GM12892 (cell line): ENCODE data around the gene WNT16.
A peak's percentile ranks its signal among the peaks of the same experiment; 100 is the strongest.
"Not testable (repeated sequence)": the region's sequence is repeated elsewhere in the genome, so short reads cannot be mapped to it uniquely, and the experiment has no call there.

ENCODE experiments used
- DNase-seq: peaks from one replicate; pipeline ENCODE4 v3.0.0; 2011; ENCODE audit not compliant: insufficient read length
- FAIRE-seq: peaks from 2 replicates; lab custom pipeline; 2011; peaks lifted over from hg19 to GRCh38; lab: Jason Lieb, UNC
- POLR2A ChIP-seq: IDR thresholded peaks from 2 replicates; pipeline ENCODE4 v1.6.1; 2011; ENCODE audit warnings: low read depth, low read length, control low read depth
- POLR2AphosphoS5 ChIP-seq: IDR thresholded peaks from 2 replicates; pipeline ENCODE4 v1.6.1; 2011; ENCODE audit warnings: low read depth, low read length, control low read depth
- TAF1 ChIP-seq: IDR thresholded peaks from 2 replicates; pipeline ENCODE4 v1.6.1; 2011; ENCODE audit warnings: low read depth, mild to moderate bottlenecking, control low read depth, low read length, borderline replicate concordance

The WNT16 gene

DNA sequence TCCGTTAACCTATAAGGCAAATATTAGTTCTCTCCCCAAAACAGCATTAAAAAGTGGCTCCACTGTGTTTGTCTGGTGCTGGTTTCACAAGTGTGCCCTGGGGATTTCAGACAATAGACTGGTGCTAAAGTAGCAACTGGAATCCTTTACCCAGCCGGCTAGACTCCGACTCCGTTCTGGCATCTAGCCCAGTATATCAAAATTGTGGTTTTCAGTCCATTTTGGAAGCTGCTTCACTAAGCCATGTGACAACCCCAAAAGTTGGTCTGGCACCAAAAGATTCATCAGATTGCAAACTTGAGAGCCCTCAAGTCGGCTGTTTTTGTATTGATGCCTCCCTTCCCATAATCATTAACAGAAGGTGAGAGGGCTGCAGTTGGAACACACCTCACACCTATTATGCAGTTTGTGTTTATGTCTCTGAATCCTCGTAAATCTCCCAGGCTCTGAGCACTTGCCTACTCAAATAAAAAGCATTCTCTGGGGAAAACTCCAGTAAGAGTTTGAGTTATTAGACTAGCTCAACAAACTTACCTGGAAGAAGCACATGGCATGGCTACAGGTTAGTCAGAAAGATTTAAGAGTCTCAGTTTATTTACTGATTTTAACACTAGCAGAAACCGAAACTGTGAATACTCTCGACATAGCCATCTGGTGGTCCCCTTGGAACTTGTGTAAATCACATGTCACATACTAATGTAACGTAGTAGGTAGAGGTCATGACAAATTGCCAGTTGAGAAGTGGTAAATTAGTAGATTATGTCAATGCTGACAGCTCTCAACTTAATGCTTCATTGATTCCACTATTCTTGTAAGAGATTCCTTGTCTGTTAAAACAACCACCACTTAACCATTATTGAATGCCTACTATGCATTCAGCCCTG lies 14.8 kb upstream of the WNT16 start:
- DNase-seq (no peak), FAIRE-seq (no peak)
- TF ChIP-seq TAF1 (no peak), POLR2AphosphoS5 (no peak), POLR2A (no peak)

DNA sequence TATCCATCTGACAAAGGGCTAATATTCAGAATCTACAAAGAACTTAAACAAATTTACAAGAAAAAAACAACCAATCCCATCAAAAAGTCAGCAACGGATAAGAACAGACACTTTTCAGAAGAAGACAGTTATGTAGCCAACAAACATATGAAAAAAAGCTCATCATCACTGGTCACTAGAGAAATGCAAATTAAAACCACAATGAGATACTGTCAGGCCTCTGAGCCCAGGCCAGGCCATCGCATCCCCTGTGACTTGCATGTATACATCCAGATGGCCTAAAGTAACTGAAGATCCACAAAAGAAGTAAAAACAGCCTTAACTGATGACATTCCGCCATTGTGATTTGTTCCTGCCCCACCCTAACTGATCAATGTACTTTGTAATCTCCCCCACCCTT lies 13.6 kb upstream of the WNT16 start:
- DNase-seq, FAIRE-seq: not testable (repeated sequence)

DNA sequence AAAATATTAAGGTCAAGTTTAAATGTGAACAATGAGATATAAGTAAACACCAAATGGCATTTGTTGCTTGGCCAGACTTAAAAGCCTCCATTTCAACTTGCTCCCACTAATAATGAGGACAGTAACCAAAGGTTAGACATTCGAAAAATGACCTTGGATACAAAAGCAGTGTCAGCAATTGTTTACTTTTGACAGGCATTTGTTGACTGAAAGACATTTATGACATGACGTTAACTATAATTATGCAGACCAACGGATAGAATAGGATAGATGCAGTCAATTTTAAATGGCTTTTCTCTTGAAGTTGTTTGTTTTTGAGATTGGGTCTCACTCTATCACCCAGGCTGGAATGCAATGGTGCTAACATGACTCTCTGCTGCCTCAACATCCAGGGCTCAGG lies 6.3 kb upstream of the WNT16 start:
- DNase-seq (no peak), FAIRE-seq (no peak)
- TF ChIP-seq POLR2A (no peak), POLR2AphosphoS5 (no peak), TAF1 (no peak)

DNA sequence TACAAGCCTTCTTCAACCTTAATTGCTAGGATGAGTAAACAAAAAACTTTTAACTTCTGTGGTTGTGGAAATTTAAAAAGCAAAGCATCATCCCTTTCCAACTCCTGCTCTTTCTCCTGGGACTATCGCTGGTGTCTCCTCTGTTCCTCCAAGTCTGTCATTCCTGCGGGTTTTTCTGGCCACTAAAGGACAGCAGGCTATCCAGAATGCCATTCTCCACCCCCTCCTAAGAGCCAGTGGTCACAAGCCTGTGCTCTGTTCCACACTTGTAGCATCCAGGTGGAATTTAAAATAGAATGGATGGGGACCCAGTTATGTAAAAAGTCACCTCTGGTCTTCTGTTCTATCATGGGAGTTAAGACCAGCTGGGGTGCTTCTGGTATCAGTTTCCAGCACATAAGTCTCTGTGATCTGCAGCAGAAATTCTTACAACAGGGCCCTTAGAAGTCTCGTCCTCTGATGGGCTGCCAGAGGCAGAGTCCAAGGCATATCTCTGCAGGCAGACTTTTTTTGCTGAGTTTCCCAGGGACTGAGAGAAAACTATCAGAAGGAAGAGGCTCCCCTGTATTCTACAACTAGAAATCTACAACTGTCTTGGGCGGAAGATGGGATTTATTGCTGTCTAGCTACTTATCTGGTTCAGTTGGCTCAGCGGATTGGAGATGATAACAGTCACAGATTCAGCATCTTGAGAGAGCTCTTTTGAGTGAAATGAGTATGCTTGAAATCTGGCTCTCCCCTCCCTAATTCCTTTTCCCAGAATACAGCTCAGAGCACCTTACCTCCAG lies 5.1 kb upstream of the WNT16 start:
- no peak for FAIRE-seq
- TF ChIP-seq POLR2AphosphoS5 (no peak), TAF1 (no peak), POLR2A (no peak)
- DNase-seq = no peak

DNA sequence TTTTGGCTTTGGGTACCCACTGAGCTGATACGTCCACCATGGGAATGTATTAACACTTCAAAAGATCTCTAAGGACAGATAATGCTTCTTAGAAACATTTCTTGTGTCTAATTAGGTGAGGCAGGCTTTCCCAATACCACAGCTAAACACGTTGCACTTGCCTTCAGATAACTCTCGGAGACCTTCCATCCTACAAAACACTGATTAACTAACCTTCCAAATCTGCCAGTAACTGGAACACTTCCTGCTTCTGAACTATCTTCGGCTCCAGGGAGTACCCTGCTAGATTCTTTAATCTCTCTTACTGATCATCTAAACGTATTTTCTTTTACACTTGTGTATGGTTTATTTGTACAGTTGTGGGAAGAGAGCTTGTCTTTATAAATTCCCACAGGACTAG lies 1.1 kb upstream of the WNT16 start:
- no peak for TF ChIP-seq POLR2AphosphoS5
- TF ChIP-seq TAF1 = no peak
- TF ChIP-seq POLR2A = no peak
- FAIRE-seq (no peak), DNase-seq (no peak)

DNA sequence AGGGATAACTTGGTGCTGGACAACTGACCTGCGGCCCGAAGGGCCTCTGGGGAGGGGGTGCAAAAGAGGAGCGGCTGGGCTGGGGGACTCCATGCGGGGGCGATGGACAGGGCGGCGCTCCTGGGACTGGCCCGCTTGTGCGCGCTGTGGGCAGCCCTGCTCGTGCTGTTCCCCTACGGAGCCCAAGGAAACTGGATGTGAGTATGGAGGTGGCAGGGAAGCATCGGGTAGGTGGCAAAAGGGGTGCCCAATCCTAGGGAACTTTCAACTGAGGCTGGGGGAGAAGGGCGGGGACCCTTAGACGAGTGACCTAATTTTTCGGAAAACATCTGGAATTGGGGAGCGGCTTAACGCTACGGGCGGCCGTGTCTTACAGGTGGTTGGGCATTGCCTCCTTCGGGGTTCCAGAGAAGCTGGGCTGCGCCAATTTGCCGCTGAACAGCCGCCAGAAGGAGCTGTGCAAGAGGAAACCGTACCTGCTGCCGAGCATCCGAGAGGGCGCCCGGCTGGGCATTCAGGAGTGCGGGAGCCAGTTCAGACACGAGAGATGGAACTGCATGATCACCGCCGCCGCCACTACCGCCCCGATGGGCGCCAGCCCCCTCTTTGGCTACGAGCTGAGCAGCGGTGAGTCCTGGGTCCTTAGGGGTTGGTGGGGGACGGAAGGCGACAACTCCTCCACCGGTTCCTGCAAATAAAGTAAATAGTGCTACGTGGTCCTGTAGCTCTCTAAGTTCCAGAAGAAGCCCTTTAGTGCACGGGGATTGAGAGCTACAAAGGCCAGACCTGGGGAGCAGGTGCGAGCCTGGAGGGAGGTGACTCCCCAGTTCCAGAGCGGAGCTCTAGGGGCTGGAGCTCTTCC lies 622 bp downstream of the WNT16 start:
- TF ChIP-seq POLR2AphosphoS5 (no peak), TAF1 (no peak), POLR2A (no peak)
- no peak for FAIRE-seq
- no peak for DNase-seq

DNA sequence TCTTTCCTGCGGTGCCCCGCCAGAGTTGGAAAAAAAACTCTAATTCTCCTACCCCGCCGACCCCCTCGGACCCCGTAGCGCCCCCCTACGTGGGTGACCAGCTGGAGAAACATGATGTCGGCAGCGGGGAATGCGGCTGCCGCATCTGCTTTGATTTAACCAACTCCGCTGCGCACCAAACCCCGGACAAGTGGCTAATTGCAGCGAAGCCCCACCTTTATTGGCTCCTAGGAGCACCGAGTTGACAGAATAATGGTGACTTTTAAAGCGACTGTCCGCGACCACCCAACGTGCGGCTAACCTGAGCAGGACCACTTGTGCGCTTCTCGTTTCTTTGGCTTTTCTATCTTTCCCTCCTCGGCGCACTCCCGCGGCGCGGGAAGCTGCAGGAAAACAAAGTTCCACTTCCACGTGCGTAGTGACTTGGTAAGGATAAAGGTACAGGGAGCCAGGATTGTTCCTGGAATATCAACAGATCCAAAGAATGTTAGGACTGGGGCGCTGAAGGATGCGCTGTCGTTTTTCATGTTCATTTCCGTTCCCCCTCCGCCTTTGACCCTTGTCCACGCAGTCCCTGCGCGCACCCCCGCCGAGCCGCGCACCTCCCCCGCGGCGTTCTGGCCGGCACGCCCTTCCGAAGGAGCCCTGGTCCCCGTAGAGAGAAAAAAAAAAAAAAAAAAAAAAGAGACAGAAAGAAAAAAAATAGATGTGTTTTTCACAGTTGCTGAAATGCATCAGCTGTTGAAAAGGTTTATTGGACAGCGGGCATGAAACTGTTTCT lies 1.4 kb downstream of the WNT16 start:
- no peak for FAIRE-seq
- TF ChIP-seq POLR2A = no peak
- no peak for TF ChIP-seq POLR2AphosphoS5
- TF ChIP-seq TAF1 = no peak
- no peak for DNase-seq

DNA sequence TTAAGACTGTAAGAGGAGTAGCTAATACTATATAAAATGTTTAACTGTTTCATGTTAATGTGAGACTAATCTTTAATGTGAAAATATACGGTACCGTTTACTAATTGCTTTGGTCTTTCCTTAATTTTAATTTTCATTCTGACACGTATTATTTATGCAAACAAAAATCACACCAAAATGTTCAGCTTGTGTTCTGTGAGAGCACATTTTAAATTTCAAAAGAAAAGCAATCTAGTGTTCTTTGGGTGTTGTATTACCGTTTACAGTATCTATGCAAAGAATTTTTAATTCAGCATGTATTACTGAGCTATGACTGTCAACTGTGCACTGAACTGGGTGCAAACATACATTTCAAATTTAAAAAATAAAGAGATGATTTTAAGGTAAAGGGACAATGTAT lies 2.2 kb downstream of the WNT16 start:
- DNase-seq (no peak), FAIRE-seq (no peak)
- TF ChIP-seq POLR2AphosphoS5 (no peak), TAF1 (no peak)

DNA sequence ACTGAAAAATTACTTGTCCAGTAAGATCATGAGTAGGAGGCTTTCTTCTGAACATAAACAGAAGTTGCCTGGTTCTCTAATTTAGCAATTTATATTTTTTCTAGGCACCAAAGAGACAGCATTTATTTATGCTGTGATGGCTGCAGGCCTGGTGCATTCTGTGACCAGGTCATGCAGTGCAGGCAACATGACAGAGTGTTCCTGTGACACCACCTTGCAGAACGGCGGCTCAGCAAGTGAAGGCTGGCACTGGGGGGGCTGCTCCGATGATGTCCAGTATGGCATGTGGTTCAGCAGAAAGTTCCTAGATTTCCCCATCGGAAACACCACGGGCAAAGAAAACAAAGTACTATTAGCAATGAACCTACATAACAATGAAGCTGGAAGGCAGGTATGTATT lies 2.8 kb downstream of the WNT16 start:
- no peak for FAIRE-seq
- TF ChIP-seq TAF1 (no peak), POLR2A (no peak), POLR2AphosphoS5 (no peak)
- no peak for DNase-seq

DNA sequence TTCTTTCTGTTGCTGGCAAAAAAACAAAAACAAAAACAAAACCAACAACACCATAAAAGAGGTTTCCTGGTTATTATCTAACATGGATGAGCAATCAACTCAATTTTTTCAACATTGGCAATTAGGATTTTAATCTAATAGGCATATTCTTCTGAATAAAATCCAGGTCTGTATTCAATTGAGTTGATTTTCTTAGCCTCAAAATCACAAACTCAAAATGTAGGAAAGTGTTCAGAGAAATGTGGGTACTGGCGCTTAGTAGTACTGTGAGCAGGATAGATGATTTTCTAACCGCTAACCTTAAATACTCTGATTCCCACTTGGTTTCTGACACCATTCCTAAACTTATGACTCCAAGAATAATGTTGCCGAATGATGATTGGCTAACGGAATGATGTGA lies 5.6 kb downstream of the WNT16 start:
- TF ChIP-seq POLR2AphosphoS5 = no peak
- no peak for TF ChIP-seq POLR2A
- FAIRE-seq = no peak

DNA sequence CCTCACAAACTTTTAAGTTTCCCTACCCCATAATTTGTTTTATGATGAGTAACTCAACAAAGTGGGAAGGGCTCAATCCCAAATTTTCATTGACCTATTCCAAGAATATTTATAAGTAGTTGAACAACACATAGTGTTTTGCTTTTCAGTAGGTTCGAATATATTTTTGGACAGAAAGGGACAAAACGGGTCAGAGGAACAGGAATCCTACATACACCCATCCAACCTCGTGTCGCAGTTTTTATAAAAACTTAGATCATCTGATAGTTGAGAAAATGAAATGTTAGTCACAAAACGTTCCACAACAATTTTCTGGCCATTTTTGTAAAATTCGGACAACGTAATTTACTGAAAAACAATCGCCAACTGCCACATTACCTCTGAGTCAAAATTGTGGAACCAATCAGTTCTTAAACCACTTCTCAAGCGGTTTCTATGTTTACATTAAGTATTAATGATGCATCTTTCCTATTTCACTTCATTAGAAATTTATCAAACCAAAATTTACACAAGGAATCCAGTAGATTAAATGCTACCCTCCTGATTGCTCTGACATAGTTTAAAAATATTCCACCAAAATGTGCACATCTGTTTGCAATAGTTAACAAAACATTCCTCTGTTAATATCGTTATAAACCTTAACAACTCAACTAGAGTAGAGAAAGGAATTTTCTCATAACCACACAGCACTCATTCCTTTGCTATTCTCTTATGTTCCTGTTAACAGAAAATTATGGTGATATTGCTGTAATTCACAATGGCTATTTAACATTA lies 6.3 kb downstream of the WNT16 start:
- no peak for DNase-seq
- FAIRE-seq = peak; percentile 21
- TF ChIP-seq POLR2AphosphoS5 (no peak), TAF1 (no peak), POLR2A (no peak)

More for the DNA sequence above, 5.6 kb downstream of the WNT16 start:
- DNase-seq = no peak
